GM18868 (cell line): ENCODE results near the gene PLAGL2.

ENCODE experiments used
- ATAC-seq: cut with Tn5 transposase; IDR thresholded peaks from one replicate; pipeline ENCODE4 v1.9.1; 2021; ENCODE audit warnings: mild to moderate bottlenecking, moderate library complexity; ENCODE audit not compliant: unreplicated experiment

The PLAGL2 gene

GRCh38 chr20:32153156-32153665 lies 54.3 kb downstream of the PLAGL2 start:
- no peak for ATAC-seq

GRCh38 chr20:32152421-32153155 lies 55.0 kb downstream of the PLAGL2 start:
- no peak for ATAC-seq

GRCh38 chr20:32150291-32150848 lies 57.2 kb downstream of the PLAGL2 start:
- ATAC-seq = no peak

- no peak for ATAC-seq
Observed at GRCh38 chr20:32149566-32150170, 57.9 kb downstream of the PLAGL2 start.

- ATAC-seq = no peak
Observed at GRCh38 chr20:32144898-32145662, 62.5 kb downstream of the PLAGL2 start.

- no peak for ATAC-seq
Observed at GRCh38 chr20:32142991-32143390, 64.6 kb downstream of the PLAGL2 start.
